BJ (cell line): ENCODE results near the gene DBX2. TPM values are rescaled to one million over a fixed set of nuclear protein-coding genes. Genes with fewer than 3 reads are reported as not detected.
"Not testable (repeated sequence)": the region's sequence is repeated elsewhere in the genome, so short reads cannot be mapped to it uniquely, and the experiment has no call there.

Experiments
- CTCF ChIA-PET: fragments of 350-600 bp; formaldehyde crosslinking; extraction: SDS; loops from one replicate; lab custom pipeline; 2021; ENCODE audit warnings: antibody characterized with exemption, inconsistent platforms; lab: Yijun Ruan, JAX
- POLR2A ChIA-PET: fragments of 300-600 bp; sonication (Branson Sonifier 250); formaldehyde crosslinking; extraction: SDS; loops from one replicate; lab custom pipeline; 2021; ENCODE audit warnings: antibody characterized with exemption; lab: Charles Lee
- DNase-seq: peaks from one replicate; pipeline ENCODE4 v3.0.0-alpha.2; 2011; ENCODE audit warnings: low read depth
- H3K27me3 ChIP-seq: 2 replicates; pipeline ENCODE4 v1.6.0; 2011; ENCODE audit warnings: low read length; ENCODE audit not compliant: control insufficient read depth, insufficient read depth
- H3K36me3 ChIP-seq: 2 replicates; pipeline ENCODE4 v1.5.1; 2011; ENCODE audit warnings: low read length; ENCODE audit not compliant: control insufficient read depth, insufficient read depth
- H3K4me3 ChIP-seq: 2 replicates; pipeline ENCODE4 v1.5.1; 2011; ENCODE audit warnings: low read depth, mild to moderate bottlenecking, control low read depth, low read length
- polyA plus RNA-seq: library from polyadenylated mRNA; depleted of rRNA; stranded (reverse); fragments of >200 nt; gene quantifications from 2 replicates; pipeline ENCODE4 v1.2.3, GENCODE V29; 2011
- TF ChIP-seq, protein P1 (sequence below): IDR thresholded peaks from 2 replicates; pipeline ENCODE4 v1.5.1; 2011; ENCODE audit warnings: low read depth, mild to moderate bottlenecking, control low read depth, inconsistent platforms, low read length, moderate library complexity; ENCODE audit not compliant: insufficient read depth

DBX2 gene
- polyA plus RNA-seq, 1 experiment, result not detected

DNA sequence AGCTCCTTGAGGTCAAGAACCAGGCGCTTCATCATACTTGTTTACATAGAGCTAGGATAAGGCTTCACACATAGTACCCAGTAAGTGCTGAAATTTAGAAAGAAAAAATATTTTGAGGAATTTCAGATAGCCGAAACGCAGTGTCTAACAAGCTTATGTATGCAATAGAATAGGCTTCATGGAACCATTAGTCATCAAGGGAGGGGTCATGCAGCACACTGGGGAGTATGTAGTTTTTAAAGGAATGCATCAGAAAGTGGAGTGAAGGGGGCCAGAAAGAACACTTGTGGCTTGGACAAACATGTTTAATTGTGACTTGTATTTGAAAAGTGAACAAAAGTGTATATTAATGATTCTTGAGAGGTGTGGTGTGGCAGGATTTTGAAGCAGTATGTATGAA, 38.1 kb downstream of the DBX2 start:
- no peak for DNase-seq
- ChIA-PET POLR2A (no interaction called here), CTCF (interaction anchor here (0.7 to 1.0 kb wide), 2 partner anchors 46 to 64 kb away, joined by 3 read pairs; no protein-coding TSS in a partner anchor)
- H3K4me3 ChIP-seq, result no peak overlapping the region
- H3K36me3 ChIP-seq, result no peaks in the 10 kb centered on the region
- H3K27me3 ChIP-seq, result no peaks in the 10 kb centered on the region
- TF ChIP-seq, protein P1, sequence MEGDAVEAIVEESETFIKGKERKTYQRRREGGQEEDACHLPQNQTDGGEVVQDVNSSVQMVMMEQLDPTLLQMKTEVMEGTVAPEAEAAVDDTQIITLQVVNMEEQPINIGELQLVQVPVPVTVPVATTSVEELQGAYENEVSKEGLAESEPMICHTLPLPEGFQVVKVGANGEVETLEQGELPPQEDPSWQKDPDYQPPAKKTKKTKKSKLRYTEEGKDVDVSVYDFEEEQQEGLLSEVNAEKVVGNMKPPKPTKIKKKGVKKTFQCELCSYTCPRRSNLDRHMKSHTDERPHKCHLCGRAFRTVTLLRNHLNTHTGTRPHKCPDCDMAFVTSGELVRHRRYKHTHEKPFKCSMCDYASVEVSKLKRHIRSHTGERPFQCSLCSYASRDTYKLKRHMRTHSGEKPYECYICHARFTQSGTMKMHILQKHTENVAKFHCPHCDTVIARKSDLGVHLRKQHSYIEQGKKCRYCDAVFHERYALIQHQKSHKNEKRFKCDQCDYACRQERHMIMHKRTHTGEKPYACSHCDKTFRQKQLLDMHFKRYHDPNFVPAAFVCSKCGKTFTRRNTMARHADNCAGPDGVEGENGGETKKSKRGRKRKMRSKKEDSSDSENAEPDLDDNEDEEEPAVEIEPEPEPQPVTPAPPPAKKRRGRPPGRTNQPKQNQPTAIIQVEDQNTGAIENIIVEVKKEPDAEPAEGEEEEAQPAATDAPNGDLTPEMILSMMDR, result no peak

DNA sequence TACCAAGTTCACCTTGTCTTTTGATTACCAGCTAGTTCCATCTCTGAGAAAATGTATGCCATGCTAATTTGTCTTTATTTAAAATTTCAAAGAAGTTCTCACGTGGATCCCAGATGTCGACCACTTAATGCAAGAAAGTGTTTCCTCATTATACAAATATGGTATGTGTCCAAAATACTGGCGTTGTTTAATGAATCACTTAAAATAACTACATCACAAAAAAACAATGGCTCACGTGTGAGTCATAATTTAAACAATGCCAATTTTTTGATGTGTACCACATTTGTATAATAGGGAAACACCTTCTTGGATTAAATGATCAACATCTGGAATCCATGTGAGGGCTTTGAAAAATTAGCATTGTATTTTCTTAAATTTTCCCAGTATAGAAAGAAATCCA, 40.8 kb downstream of the DBX2 start:
- H3K36me3 ChIP-seq, result no peaks in the 10 kb centered on the region
- ChIA-PET CTCF (no interaction called here), POLR2A (no interaction called here)
- TF ChIP-seq, protein P1, result no peak
- H3K4me3 ChIP-seq, result no peak overlapping the region
- no peaks in the 10 kb centered on the region for H3K27me3 ChIP-seq
- DNase-seq, result no peak

DNA sequence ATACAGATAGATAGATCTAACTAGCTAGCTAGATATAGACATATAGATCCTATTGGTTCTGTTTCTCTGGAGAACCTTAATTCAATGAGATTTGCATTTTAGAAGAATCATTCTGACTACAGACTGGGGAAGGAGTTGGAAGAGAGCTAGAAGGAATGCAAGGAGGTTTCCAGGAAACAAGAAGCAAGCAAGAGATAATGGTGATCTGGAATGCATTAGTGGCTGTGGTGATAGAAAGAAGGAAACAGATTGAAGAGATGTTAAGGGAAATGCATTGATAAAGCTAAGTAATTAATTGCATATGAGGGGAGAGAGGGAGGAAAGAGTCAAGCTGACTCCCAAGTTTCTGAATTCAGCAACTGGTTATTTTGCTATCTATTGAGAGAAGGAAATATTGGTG, 42.7 kb downstream of the DBX2 start:
- DNase-seq, result no peak
- Histone ChIP-seq H3K36me3 (no peaks in the 10 kb centered on the region), H3K27me3 (no peaks in the 10 kb centered on the region), H3K4me3 (no peak overlapping the region)
- TF ChIP-seq, protein P1, result no peak
- POLR2A ChIA-PET, result no interaction called here
- CTCF ChIA-PET, result no interaction called here

DNA sequence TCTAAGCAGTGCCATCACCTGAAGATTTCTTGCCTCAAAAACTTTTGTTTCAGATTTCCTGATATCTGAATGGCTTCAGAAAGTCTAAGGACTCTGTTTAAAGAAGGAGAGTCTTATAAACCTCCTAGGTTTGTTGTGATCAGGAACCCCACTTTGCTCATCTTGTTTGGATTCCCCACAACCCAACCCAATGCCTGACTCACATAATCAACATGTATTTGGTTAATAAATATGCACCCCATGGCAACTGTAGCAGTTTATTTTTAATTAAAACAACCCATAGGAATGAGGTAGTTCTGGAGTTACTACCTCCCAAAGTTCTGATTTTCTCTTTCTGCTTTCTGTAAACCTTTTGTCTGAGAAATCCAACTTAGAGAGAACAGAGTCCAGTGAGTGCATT, 51.5 kb downstream of the DBX2 start:
- DNase-seq, result no peak
- POLR2A ChIA-PET, result no interaction called here
- CTCF ChIA-PET, result no interaction called here

DNA sequence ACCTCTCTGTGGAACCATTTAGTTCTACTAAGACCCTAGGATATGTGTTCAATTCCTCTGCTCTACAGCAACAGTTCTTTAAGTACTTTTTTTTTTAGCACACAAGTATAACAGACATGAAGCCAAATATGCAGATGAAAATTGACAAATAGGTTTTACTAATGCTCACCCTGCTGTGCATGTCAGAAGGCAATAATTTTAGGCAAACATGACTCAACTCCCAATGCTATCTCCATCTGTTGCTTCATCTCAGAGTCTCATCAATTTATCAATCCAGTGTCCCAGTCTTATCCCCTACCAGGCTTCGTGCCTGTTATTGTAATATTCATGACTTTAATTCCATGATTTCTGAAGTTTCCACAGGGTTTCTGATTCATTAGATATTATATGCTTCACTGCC, 57.7 kb downstream of the DBX2 start:
- TF ChIP-seq, protein P1, result no peak
- ChIA-PET CTCF (no interaction called here), POLR2A (no interaction called here)
- Histone ChIP-seq H3K27me3 (no peaks in the 10 kb centered on the region), H3K4me3 (no peak overlapping the region), H3K36me3 (no peaks in the 10 kb centered on the region)
- no peak for DNase-seq

More for the DNA sequence above, 51.5 kb downstream of the DBX2 start:
- no peaks in the 10 kb centered on the region for H3K27me3 ChIP-seq
- TF ChIP-seq, protein P1, result no peak
- H3K4me3 ChIP-seq, result no peak overlapping the region
- H3K36me3 ChIP-seq, result no peaks in the 10 kb centered on the region

DNA sequence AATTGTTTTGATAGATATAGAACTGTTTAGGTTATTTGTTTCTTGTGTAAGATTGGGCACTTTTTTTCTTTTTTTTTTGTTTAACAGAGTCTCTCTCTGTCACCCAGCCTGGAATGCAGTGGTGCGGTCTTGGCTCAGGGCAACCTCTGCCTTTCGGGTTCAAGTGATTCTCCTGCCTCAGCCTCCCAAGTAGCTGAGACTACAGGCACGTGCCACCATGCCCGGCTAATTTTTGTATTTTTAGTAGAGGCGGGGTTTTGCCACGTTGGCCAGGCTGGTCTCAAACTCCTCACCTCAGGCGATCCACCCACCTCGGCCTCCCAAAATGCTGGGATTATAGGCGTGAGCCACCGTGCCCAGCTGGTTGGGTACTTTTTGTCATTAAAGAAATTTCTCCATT, 66.0 kb downstream of the DBX2 start:
- H3K27me3 ChIP-seq, H3K36me3 ChIP-seq, DNase-seq, H3K4me3 ChIP-seq, POLR2A ChIA-PET: not testable (repeated sequence)
- CTCF ChIA-PET, result interaction anchor here (1.1 kb wide), 1 partner anchor 9 kb away, joined by 3 read pairs; no protein-coding TSS in a partner anchor
